Stimulated activated CD4-positive, alpha-beta T cell treated with anti-CD3 and anti-CD28 coated beads, Interleukin-4, amount 100 ng/mL, for 24 hours (primary cell): ENCODE data around the gene RAB2B.

ENCODE experiments used
- DNase-seq: peaks from one replicate; pipeline ENCODE4 v3.0.0-alpha.2; 2020

Gene RAB2B

GRCh38 chr14:21476925-21477681 is at the start of gene RAB2B, which contains the start of gene TOX4:
TSS of gene RAB2B (minus strand) at chr14:21476959. CDS start at chr14:21476872, 87 bp downstream.
TSS of gene TOX4 (plus strand) at chr14:21477195. CDS start at chr14:21477279, 84 bp downstream.
- peak; percentile 96 for DNase-seq

- peak; percentile 69 for DNase-seq
Measured at GRCh38 chr14:21525962-21526671, 49.4 kb upstream of the RAB2B start, which contains the start of gene SALL2. TSS of gene SALL2 (minus strand) at chr14:21526346. CDS start at chr14:21526127, 219 bp downstream.

- no peak for DNase-seq
Measured at GRCh38 chr14:21525571-21525961, 48.8 kb upstream of the RAB2B start.

GRCh38 chr14:21524575-21525490 is 48.1 kb upstream of the RAB2B start:
- no peak for DNase-seq

- no peak for DNase-seq
Measured at GRCh38 chr14:21523203-21523602, 46.4 kb upstream of the RAB2B start.

GRCh38 chr14:21521501-21521900 is 44.7 kb upstream of the RAB2B start:
- DNase-seq: no peak

- no peak for DNase-seq
Measured at GRCh38 chr14:21520767-21521166, 44.0 kb upstream of the RAB2B start.

GRCh38 chr14:21518725-21519124 is 42.0 kb upstream of the RAB2B start:
- no peak for DNase-seq

GRCh38 chr14:21514341-21514740 is 37.6 kb upstream of the RAB2B start:
- no peak for DNase-seq

GRCh38 chr14:21510735-21511657 is 34.2 kb upstream of the RAB2B start, which contains the start of gene METTL3:
TSS of gene METTL3 (minus strand) at chr14:21511340. CDS start at chr14:21511223, 117 bp downstream.
- DNase-seq: peak; percentile 96

- no peak for DNase-seq
Measured at GRCh38 chr14:21509432-21510143, 32.8 kb upstream of the RAB2B start.

GRCh38 chr14:21506557-21506956 is 29.8 kb upstream of the RAB2B start:
- DNase-seq: no peak

- DNase-seq: peak; percentile 36
Measured at GRCh38 chr14:21505012-21505553, 28.3 kb upstream of the RAB2B start.

- no peak for DNase-seq
Measured at GRCh38 chr14:21503376-21503775, 26.6 kb upstream of the RAB2B start.

GRCh38 chr14:21501568-21501967 is 24.8 kb upstream of the RAB2B start:
- DNase-seq: no peak

GRCh38 chr14:21498540-21499526 is 22.1 kb upstream of the RAB2B start:
- DNase-seq: peak; percentile 40

GRCh38 chr14:21496453-21496852 is 19.7 kb upstream of the RAB2B start:
- no peak for DNase-seq

GRCh38 chr14:21494902-21495762 is 18.4 kb upstream of the RAB2B start:
- DNase-seq: no peak
